Esophagus muscularis mucosa (tissue), 4 donors: ENCODE data around the gene ETV7. TPM values are rescaled to one million over a fixed set of nuclear protein-coding genes. Genes with fewer than 3 reads are reported as not detected.

Experiments
- DNase-seq: peaks from one replicate; pipeline ENCODE4 v3.0.0-alpha.2; 2017; ENCODE audit errors: extremely low spot score
- H3K27ac ChIP-seq, 4 donors: fragments of 200-600 bp; sonication (generic); replicated peaks in 1 of 4; 1 replicate in 3 of 4; 2 replicates in 1 of 4; pipeline ENCODE4 v1.5.1; 2016 to 2019; ENCODE audit warnings: mild to moderate bottlenecking in 1 of 4
- H3K27me3 ChIP-seq, 4 donors: fragments of 200-600 bp; sonication (generic); one replicate each; pipeline versions ENCODE4 v1.5.1 to v1.6.0; 2016 to 2019
- H3K36me3 ChIP-seq, 4 donors: fragments of 200-600 bp; sonication (generic); one replicate each; pipeline ENCODE4 v1.5.1; 2016 to 2019
- H3K4me1 ChIP-seq, 4 donors: fragments of 200-600 bp; sonication (generic); one replicate each; pipeline ENCODE4 v1.5.1; 2016 to 2019
- H3K4me3 ChIP-seq, 4 donors: fragments of 200-600 bp; sonication (generic); 1 replicate in 2 of 4; 2 replicates in 2 of 4; pipeline ENCODE4 v1.5.1; 2016 to 2019; ENCODE audit warnings: mild to moderate bottlenecking in 4 of 4, moderate library complexity in 1 of 4
- H3K9me3 ChIP-seq, 4 donors: fragments of 200-600 bp; sonication (generic); 1 replicate in 3 of 4; 2 replicates in 1 of 4; pipeline ENCODE4 v1.5.1; 2016 to 2019
- CTCF ChIP-seq, 3 experiments: fragments of 200-600 bp in 2 of 3; fragments of 450-650 bp in 1 of 3; sonication (generic) in 2 of 3; IDR thresholded peaks; one replicate each; pipeline ENCODE4 v1.5.1; 2017 to 2019; ENCODE audit warnings: antibody characterized with exemption in 3 of 3, mild to moderate bottlenecking in 2 of 3, moderate library complexity in 1 of 3
- EP300 ChIP-seq: sonication (generic); formaldehyde crosslinking; IDR thresholded peaks from one replicate; pipeline ENCODE4 v1.6.1; 2017; ENCODE audit warnings: antibody characterized with exemption
- POLR2A ChIP-seq: fragments of 450-650 bp; IDR thresholded peaks from one replicate; pipeline ENCODE4 v1.6.1; 2017; ENCODE audit warnings: antibody characterized with exemption, moderate library complexity, mild to moderate bottlenecking, low read depth
- POLR2AphosphoS5 ChIP-seq, 2 donors: sonication (generic); formaldehyde crosslinking; IDR thresholded peaks; one replicate each; pipeline ENCODE4 v1.6.1; 2017; ENCODE audit warnings: antibody characterized with exemption in 2 of 2
- WGBS: methylation state at CpG from one replicate; pipeline ENCODE4 v1.1.5; 2018; 5-methylcytosine and 5-hydroxymethylcytosine counted together
- intact Hi-C: fragments of 100-400 bp; cut with DNase I; formaldehyde crosslinking; loops from one replicate; pipeline ENCODE4 v1.15.1; 2023
- total RNA-seq, 4 donors: library from RNA; depleted of rRNA; stranded (reverse); fragments of >200 nt; gene quantifications; one replicate each; pipeline versions ENCODE4 v1.1.0 to v1.2.1, GENCODE V29; 2016

Gene ETV7
- total RNA-seq, 4 donors from 2014 or later = 0.71 to 1.5 TPM; not detected in 2

DNA sequence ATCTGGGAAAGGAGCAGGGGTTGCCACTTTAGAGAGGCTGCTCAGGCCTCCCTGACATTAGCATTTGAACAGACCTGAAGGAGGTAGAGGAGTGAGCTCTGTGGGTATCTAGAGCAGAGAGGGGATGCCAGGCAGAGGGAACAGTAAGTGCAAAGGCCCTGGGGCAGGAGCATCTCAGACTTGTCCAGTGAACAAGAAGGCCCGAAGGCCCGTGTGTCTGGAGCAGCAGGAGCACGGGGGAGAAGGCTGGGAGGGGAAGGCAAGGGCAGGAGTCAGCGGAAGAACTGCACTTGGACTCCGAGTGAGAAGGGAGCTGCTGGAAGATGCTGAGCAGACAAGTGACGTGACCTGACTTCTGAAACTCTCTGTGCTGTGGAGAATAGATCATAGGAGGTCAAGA, 15.4 kb downstream of the ETV7 start:
- DNase-seq = no peak
- 90% methylated on average over 6 of the region's 6 CpGs for WGBS
- Histone ChIP-seq H3K9me3 (no peaks in the 10 kb centered on the region), H3K27ac (no peak overlapping the region), H3K4me1 (no peaks in the 10 kb centered on the region), H3K36me3 (no peaks in the 10 kb centered on the region), H3K27me3 (peaks cover 0 to 8% (median 0%) of the 10 kb centered on the region in 4 donors), H3K4me3 (no peak overlapping the region)
- intact Hi-C loops = no loop called here
- TF ChIP-seq POLR2A = no peak
- TF ChIP-seq POLR2AphosphoS5 (IDR thresholded peaks at IDR 0.05) = no peak
- TF ChIP-seq CTCF (IDR thresholded peaks at IDR 0.05) = no peak

GRCh38 chr6:36371211-36371610, 16.3 kb downstream of the ETV7 start:
- H3K36me3 ChIP-seq = no peaks in the 10 kb centered on the region
- H3K9me3 ChIP-seq = no peaks in the 10 kb centered on the region
- intact Hi-C loops = no loop called here
- no peak for DNase-seq
- WGBS = 100% methylated on average over 1 of the region's 9 CpGs
- no peaks in the 10 kb centered on the region for H3K4me1 ChIP-seq
- H3K27ac ChIP-seq = no peak overlapping the region
- no peak overlapping the region for H3K4me3 ChIP-seq
- peaks cover 0 to 8% (median 0%) of the 10 kb centered on the region in 4 donors for H3K27me3 ChIP-seq
- TF ChIP-seq EP300 (no peak), POLR2AphosphoS5 (IDR thresholded peaks at IDR 0.05) (no peak), CTCF (IDR thresholded peaks at IDR 0.05) (no peak), POLR2A (no peak)

DNA sequence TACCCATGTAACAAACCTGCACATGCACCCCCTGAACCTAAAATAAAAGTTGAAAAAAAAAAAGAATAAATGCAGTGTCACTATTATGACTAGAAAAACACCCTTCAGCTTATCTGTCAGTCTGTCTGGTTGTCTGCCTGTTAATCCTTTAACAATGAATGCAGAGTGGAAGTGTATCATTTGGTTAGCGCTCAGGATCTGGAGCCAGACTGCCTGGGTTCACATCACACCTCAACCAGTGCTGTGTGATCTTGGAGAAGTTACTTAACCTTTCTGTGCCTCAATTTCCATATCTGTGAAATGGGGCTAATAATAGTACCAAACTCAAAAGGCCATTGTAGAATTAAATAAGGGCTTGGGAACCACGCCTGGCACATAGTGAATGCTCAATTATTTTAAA, 16.8 kb downstream of the ETV7 start:
- WGBS = 93% methylated on average over 2 of the region's 2 CpGs
- H3K9me3 ChIP-seq = no peaks in the 10 kb centered on the region
- H3K27me3 ChIP-seq = peaks cover 0 to 8% (median 0%) of the 10 kb centered on the region in 4 donors
- H3K27ac ChIP-seq = no peak overlapping the region
- H3K4me1 ChIP-seq = no peaks in the 10 kb centered on the region
- H3K4me3 ChIP-seq = no peak overlapping the region
- H3K36me3 ChIP-seq = no peaks in the 10 kb centered on the region
- TF ChIP-seq POLR2AphosphoS5 (IDR thresholded peaks at IDR 0.05) (no peak), CTCF (IDR thresholded peaks at IDR 0.05) (no peak), POLR2A (no peak), EP300 (no peak)
- DNase-seq = no peak
- intact Hi-C loops = no loop called here

DNA sequence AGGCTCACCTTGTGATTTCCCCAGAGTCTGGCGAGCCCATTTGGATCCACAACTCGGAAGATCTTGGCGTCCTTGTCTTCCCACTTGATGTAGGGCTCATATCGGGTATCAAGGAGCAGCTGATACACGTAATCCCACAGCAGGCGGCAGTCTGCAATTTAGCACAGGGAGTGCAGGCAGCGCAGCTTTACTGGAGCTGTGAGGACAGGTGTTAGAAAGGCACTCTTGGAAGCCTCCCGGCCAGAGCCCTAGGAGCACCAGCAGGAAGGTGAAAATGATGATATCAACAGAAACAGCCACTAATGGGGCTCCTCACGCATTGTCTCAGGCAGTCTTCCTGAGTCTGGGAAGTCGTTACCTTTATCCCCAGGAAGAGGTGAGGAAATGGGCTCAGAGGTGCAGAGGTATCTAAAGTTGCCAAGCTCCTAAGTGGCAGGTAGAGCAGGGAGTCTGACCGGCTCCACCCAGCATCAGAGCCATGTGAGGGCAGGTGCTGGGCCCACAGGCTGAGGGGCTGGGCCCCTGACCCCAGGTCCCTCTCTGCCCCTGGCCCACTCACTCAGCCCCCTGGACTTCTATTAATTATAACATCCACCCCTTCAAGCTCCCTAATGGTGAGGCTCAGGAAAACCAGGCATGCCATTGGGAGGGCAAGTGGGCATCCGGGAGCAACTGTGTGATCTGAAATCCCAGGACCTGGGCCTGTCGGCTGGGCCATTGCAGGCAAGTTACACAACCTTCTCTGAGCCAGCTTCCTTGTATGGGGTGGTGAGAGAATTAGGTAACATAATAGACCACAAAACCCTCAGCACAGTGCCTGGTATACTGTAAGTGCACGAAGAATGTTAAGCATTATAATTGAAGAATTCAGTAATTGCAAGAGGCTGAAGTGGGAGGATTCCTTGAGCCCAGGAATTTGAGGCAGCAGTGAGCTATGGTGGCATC, 18.3 kb downstream of the ETV7 start:
- WGBS = 82% methylated on average over 7 of the region's 14 CpGs

More for the DNA sequence above, 18.3 kb downstream of the ETV7 start:
- intact Hi-C loops = loop anchor here (10.0 kb wide), 1 partner anchor 344 kb away; the partner anchor contains the start of genes MAPK14 and SLC26A8
- Histone ChIP-seq H3K9me3 (no peaks in the 10 kb centered on the region), H3K27me3 (peaks cover 0 to 8% (median 0%) of the 10 kb centered on the region in 4 donors), H3K4me1 (no peaks in the 10 kb centered on the region), H3K27ac (no peak overlapping the region), H3K36me3 (no peaks in the 10 kb centered on the region), H3K4me3 (no peak overlapping the region)
- TF ChIP-seq POLR2A = no peak
- no peak for TF ChIP-seq EP300
- TF ChIP-seq POLR2AphosphoS5 (IDR thresholded peaks at IDR 0.05) = no peak
- no peak for TF ChIP-seq CTCF (IDR thresholded peaks at IDR 0.05)
- DNase-seq = no peak
